GM19468 (cell line): ENCODE data around the gene SUSD6.

Experiments
- ATAC-seq: cut with Tn5 transposase; IDR thresholded peaks from one replicate; pipeline ENCODE4 v1.9.1; 2021; ENCODE audit warnings: mild to moderate bottlenecking, moderate library complexity, moderate number of reproducible peaks; ENCODE audit not compliant: unreplicated experiment; ENCODE audit errors: extremely low read depth

The SUSD6 gene

GRCh38 chr14:69749956-69750355 is 138.6 kb downstream of the SUSD6 start:
- ATAC-seq = no peak

DNA sequence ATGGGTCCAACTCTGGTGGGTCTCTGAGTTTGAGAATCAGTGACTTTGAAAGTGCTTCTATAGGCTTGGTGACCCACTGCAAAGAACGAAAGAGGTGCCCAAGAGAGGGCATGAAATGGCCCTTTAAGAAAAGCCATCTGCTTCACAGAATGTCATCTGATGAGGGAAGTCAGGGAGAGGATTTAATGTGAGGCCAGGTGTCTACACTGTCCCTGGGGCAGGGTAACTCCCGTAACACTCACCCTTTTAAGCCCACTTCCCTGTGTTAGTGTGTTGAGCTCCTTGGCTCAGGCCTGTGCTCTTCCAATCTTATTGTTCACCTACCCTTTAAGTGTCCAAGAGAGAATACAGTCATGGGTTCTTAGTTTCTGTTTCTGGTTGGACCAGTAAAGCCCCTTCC is 139.1 kb downstream of the SUSD6 start:
- no peak for ATAC-seq

DNA sequence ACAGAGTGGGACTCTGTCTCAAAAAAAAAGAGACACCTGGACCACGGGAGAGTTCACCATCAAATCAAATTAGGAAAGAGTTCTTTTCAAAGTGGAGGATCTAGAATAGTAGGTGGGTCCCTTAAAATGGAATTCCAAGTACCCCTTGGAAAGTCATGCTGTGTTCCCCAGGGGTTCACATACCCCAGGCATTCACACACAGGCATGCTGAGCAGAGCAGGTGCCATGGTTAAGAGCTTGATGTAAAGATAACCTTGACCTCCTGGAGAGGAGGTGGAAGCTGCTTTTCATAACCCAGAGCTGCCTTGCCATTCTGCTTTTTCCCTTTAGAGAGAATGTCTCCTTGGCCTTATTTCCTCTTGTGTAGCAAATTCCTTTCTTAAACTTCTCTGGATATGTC is 141.4 kb downstream of the SUSD6 start:
- no peak for ATAC-seq

- ATAC-seq = no peak
Observed at GRCh38 chr14:69753860-69754259, 142.5 kb downstream of the SUSD6 start.

DNA sequence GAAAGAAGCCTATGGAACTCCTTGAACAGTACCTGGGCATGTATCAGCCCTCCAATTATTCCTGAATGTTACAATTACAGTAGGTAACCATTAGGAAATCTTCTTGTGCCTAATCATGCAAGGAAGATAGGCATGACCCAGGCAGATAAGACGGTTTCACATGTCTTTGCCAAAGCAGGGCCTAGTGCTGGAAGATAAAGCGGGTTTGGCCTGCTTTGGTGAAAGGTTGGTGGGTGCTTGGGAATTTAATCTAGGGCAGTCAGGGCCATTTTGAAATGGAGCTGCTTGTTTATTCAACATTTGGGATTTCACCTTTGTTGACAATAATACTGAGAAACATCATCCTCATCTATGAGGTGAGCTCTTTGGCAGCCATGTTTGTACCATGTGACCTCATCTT is 143.1 kb downstream of the SUSD6 start:
- ATAC-seq = no peak

GRCh38 chr14:69755296-69755695 is 143.9 kb downstream of the SUSD6 start:
- ATAC-seq = no peak

DNA sequence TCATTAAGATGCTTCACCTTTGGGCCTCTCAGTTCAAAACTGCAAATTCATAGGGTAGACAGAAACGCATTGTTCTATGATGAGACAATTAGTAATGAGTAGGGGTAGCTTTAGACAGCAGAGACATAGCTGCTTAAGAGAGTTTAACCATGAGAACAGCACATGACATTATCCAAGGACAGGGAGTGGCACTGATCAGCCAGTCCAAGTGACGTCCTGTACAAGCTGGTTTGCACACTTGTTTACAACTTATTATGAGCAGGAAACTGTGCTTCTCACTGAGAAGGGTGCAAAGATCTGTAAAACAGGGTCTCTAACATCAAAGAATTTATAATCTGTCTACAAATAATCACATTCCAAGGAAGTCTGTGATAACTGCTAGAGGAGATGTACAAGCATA is 144.4 kb downstream of the SUSD6 start:
- ATAC-seq = no peak

DNA sequence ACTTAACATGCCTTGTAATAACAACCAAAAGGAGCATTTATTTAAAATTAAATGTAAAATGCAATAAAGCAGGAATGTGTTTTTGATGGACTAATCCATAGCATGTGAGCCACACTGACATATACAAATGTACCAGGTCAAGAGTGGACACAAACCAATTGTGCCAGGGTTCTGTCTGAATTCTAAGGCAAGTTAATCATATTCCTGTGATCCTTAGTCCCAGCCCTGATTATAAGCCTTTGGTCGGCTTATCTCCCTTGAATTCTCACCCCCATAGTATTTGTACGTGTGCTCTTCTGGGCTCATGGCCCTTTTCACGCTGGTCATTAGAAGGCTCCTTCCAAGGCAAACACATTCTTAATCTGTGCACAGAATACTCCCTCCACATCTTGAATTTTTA is 144.9 kb downstream of the SUSD6 start:
- ATAC-seq = no peak

- no peak for ATAC-seq
Observed at GRCh38 chr14:69760810-69761209, 149.4 kb downstream of the SUSD6 start.

DNA sequence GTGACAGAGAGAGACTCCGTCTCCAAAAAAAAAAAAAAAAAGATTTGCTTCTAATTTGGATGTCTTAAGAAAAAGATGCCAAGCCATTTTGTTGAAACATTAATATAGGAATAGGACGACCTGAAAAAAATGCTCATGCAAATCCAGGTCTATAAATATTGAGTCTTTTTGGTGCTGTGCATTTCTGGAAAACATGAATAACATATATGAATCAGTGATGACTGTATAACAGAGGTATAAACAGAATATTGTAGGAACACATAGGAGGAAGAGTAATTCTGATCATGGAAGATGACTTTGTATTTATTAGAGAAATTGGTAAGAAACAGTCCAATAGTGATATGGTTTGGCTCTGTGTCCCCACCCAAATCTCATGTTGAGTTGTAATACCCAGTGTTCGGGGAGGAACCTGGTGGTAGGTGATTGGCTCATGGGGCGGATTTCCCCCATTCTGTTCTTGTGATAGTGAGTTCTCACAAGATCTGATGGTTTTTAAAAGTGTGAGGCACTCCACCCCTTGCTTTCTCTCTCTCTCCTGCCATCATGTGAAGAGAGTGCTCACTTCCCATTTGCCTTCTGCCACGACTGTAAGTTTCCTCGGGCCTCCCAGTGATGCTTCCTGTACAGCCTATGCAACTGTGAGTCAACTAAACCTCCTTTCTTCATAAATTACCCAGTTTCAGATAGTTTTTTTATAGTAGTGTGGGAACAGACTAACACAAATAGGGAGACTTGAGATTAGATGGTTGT is 152.5 kb downstream of the SUSD6 start:
- ATAC-seq = no peak
